Sigmoid colon (tissue), 7 donors: ENCODE data around the gene PDE11A. TPM values are rescaled to one million over a fixed set of nuclear protein-coding genes. Genes with fewer than 3 reads are reported as not detected.
"Not testable (repeated sequence)": the region's sequence is repeated elsewhere in the genome, so short reads cannot be mapped to it uniquely, and the experiment has no call there.

Experiments
- DNase-seq: peaks from one replicate; pipeline ENCODE4 v3.0.0-alpha.2; 2019
- H3K27ac ChIP-seq, 4 donors: fragments of 200-600 bp; sonication (generic); one replicate each; pipeline ENCODE4 v1.5.1; 2016 to 2019; ENCODE audit warnings: mild to moderate bottlenecking in 1 of 4
- H3K27me3 ChIP-seq, 3 donors: fragments of 200-600 bp; sonication (generic); one replicate each; pipeline ENCODE4 v1.5.1; 2019; ENCODE audit warnings: mild to moderate bottlenecking in 1 of 3
- H3K36me3 ChIP-seq, 4 donors: fragments of 200-600 bp; sonication (generic); one replicate each; pipeline ENCODE4 v1.5.1; 2016 to 2019
- H3K4me1 ChIP-seq, 4 donors: fragments of 200-600 bp; sonication (generic); one replicate each; pipeline ENCODE4 v1.5.1; 2017 to 2019
- H3K4me3 ChIP-seq, 4 donors: fragments of 200-600 bp; sonication (generic); one replicate each; pipeline ENCODE4 v1.5.1; 2017 to 2019; ENCODE audit warnings: mild to moderate bottlenecking in 2 of 4, moderate library complexity in 1 of 4
- H3K9me3 ChIP-seq, 4 donors: fragments of 200-600 bp in 3 of 4; sonication (generic) in 3 of 4; one replicate each; pipeline versions ENCODE4 v1.5.1 to v1.6.1; 2013 to 2019
- CTCF ChIP-seq, 4 experiments: fragments of 450-650 bp in 3 of 4; fragments of 200-600 bp in 1 of 4; IDR thresholded peaks; one replicate each; pipeline ENCODE4 v1.5.1; 2016 to 2019; ENCODE audit warnings: antibody characterized with exemption in 4 of 4, mild to moderate bottlenecking in 3 of 4, moderate library complexity in 2 of 4
- EP300 ChIP-seq, 4 donors: sonication (generic); formaldehyde crosslinking; IDR thresholded peaks; one replicate each; pipeline ENCODE4 v1.6.1; 2017; ENCODE audit warnings: antibody characterized with exemption in 4 of 4
- POLR2A ChIP-seq, 2 donors: fragments of 450-650 bp; IDR thresholded peaks; one replicate each; pipeline ENCODE4 v1.6.1; 2016; ENCODE audit warnings: antibody characterized with exemption in 2 of 2, mild to moderate bottlenecking in 2 of 2, moderate library complexity in 2 of 2
- POLR2AphosphoS5 ChIP-seq, 4 donors: sonication (generic); formaldehyde crosslinking; IDR thresholded peaks; one replicate each; pipeline ENCODE4 v1.6.1; 2017; ENCODE audit warnings: antibody characterized with exemption in 4 of 4
- WGBS, 2 donors: extraction: QIAGEN DNeasy Blood & Tissue Kit; methylation state at CpG; one replicate each; pipeline ENCODE4 v1.1.7; 2013; 5-methylcytosine and 5-hydroxymethylcytosine counted together
- intact Hi-C: fragments of 100-400 bp; cut with DNase I; formaldehyde crosslinking; loops from one replicate; pipeline ENCODE4 v1.15.1; 2023
- polyA plus RNA-seq, 3 donors: library from polyadenylated mRNA; stranded (reverse); fragments of 200-250 nt; gene quantifications; one replicate each; pipeline ENCODE4 v1.2.3, GENCODE V29; 2013
- total RNA-seq, 4 donors: library from RNA; depleted of rRNA; stranded (reverse); fragments of >200 nt; gene quantifications; one replicate each; pipeline ENCODE4 v1.1.0, GENCODE V29; 2016
- donor health status: healthy with polysubstance abuse.
- donor health status: Bipolar disorder and iron deficiency.
- donor health status: healthy.

Gene PDE11A
- total and polyA plus RNA-seq, 7 donors: 0.57 to 16.8 (median 4.3) TPM; not detected in 2

GRCh38 chr2:178043266-178043665, 29.3 kb downstream of the PDE11A start:
- 88 to 95% methylated on average over 1 of the region's 1 CpG for WGBS, 2 donors
- H3K27ac ChIP-seq: no peak overlapping the region
- intact Hi-C loops: no loop called here
- H3K4me1 ChIP-seq: no peaks in the 10 kb centered on the region
- no peaks in the 10 kb centered on the region for H3K9me3 ChIP-seq
- H3K4me3 ChIP-seq: no peak overlapping the region
- no peaks in the 10 kb centered on the region for H3K36me3 ChIP-seq
- H3K27me3 ChIP-seq: no peaks in the 10 kb centered on the region
- no peak for TF ChIP-seq POLR2AphosphoS5 (IDR thresholded peaks at IDR 0.05)
- no peak for TF ChIP-seq EP300 (IDR thresholded peaks at IDR 0.05)
- TF ChIP-seq CTCF (IDR thresholded peaks at IDR 0.05): no peak
- TF ChIP-seq POLR2A (IDR thresholded peaks at IDR 0.05): no peak
- DNase-seq: no peak

- H3K27ac ChIP-seq, H3K27me3 ChIP-seq, H3K36me3 ChIP-seq, intact Hi-C loops, H3K4me1 ChIP-seq, H3K9me3 ChIP-seq, H3K4me3 ChIP-seq, DNase-seq: not testable (repeated sequence)
Measured at GRCh38 chr2:178033583-178033982, 39.0 kb downstream of the PDE11A start.

- H3K4me3 ChIP-seq: no peak overlapping the region
- H3K36me3 ChIP-seq: no peaks in the 10 kb centered on the region
- DNase-seq: no peak
- H3K9me3 ChIP-seq: no peaks in the 10 kb centered on the region
- WGBS, 2 donors: 67 to 81% methylated on average over 1 of the region's 1 CpG
- no peak overlapping the region for H3K27ac ChIP-seq
- no peaks in the 10 kb centered on the region for H3K4me1 ChIP-seq
- intact Hi-C loops: no loop called here
- TF ChIP-seq POLR2A (IDR thresholded peaks at IDR 0.05) (no peak), CTCF (IDR thresholded peaks at IDR 0.05) (no peak), POLR2AphosphoS5 (IDR thresholded peaks at IDR 0.05) (no peak), EP300 (IDR thresholded peaks at IDR 0.05) (no peak)
- no peaks in the 10 kb centered on the region for H3K27me3 ChIP-seq
Measured at GRCh38 chr2:178029342-178029741, 43.2 kb downstream of the PDE11A start.

DNA sequence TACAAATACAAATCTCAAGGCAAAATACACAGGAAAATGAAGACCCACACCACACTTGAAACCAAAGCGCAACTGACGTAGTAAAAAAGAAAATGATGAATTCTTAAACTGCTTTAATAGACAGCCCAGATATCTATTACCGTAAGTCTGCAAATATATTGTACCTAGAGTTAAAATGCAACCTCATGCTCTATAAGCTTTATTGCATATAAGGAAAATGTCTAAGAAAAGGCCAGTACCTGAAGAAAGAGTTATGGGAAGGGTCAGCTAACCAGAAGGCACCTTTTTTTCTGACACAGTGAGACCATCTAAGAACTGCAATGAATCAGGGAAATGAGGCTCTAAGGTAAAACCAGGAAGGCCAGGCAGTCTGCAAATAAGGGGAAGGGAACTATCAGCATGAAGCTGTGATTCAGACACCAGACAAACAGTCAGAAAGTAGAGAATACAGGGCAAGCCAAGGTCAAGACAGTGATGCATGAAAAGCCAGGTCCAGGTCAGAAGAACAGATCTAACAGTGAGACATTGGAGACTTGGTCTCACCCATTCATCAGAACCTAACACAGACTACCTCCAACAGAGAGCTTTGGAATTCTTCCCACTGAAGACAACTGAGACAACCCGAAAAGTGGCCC, 46.9 kb downstream of the PDE11A start:
- Histone ChIP-seq H3K4me1 (no peaks in the 10 kb centered on the region), H3K36me3 (no peaks in the 10 kb centered on the region), H3K9me3 (no peaks in the 10 kb centered on the region), H3K4me3 (no peak overlapping the region), H3K27ac (no peak overlapping the region), H3K27me3 (no peaks in the 10 kb centered on the region)
- DNase-seq: no peak
- 94 to 95% methylated on average over 4 of the region's 4 CpGs for WGBS, 2 donors
- TF ChIP-seq EP300 (IDR thresholded peaks at IDR 0.05) (no peak), POLR2A (IDR thresholded peaks at IDR 0.05) (no peak), POLR2AphosphoS5 (IDR thresholded peaks at IDR 0.05) (no peak), CTCF (IDR thresholded peaks at IDR 0.05) (no peak)
- intact Hi-C loops: no loop called here

- Histone ChIP-seq H3K4me1 (no peaks in the 10 kb centered on the region), H3K27me3 (no peaks in the 10 kb centered on the region), H3K27ac (no peak overlapping the region), H3K9me3 (no peaks in the 10 kb centered on the region), H3K36me3 (no peaks in the 10 kb centered on the region), H3K4me3 (no peak overlapping the region)
- WGBS, 2 donors: 88 to 93% methylated on average over 7 of the region's 7 CpGs
- TF ChIP-seq CTCF (IDR thresholded peaks at IDR 0.05): no peak
- no peak for TF ChIP-seq POLR2AphosphoS5 (IDR thresholded peaks at IDR 0.05)
- TF ChIP-seq EP300 (IDR thresholded peaks at IDR 0.05): no peak
- intact Hi-C loops: no loop called here
- no peak for DNase-seq
Measured at GRCh38 chr2:178018141-178018540, 54.4 kb downstream of the PDE11A start.
